NCI-H2196 (cell line): ENCODE data around the gene C11orf58.

Source experiments
- DNase-seq: peaks from one replicate; lab custom pipeline; 2025; ENCODE audit not compliant: unreplicated experiment; lab: John Stamatoyannopoulos, UW

C11orf58 gene

DNA sequence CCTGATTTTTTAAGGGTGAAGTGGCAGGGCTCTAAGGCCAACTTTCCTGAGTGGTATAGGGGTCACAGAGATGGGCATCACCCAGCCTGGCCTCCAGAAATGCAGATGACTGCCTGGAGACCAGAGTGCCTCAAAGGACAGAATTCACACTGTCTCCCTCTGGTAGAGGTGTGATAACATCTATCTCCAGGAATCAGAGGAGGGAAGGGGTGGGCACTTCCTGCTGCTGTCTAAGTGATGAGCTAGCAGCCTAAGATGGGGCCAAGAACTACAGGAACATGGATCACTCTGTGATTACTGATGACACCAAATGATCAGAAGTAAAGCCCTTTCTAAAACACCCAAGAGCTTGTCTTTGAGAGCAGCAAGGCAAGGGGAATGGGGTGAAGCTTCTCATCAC lies 61.9 kb downstream of the C11orf58 start:
- no peak for DNase-seq

DNA sequence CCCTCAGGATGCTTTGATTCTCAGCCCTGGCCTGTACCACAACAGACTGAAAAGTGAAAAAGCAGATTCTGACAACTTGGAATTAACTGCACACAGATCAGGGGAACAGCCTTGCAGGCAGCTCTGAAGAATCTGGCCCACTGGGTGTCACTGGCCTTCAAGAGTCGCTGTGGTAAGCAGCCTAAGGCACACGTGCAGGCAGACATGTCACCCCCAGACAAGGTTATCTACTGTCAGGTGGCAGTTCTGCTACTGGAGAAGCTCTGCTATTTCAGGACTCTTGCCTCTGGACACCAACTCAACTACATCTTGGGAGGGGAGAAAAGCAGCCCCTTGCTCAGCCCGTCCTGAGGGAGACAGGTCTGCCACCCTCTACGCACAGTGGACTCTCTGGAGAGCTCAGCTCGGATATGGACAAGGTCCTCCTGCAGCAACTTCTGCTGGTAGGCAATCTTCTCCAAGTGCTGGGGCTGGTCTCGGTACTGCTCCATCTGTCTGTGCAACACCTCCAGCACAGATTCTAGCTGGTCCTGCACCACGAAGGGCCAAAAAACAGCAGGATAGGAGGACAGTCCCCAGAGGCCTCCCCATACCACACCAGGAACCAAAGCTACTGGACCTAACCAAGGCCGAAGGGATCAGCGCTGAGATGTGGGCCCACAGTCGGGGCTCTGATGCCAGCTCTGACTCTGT lies 63.0 kb downstream of the C11orf58 start:
- no peak for DNase-seq

- DNase-seq, result peak; percentile 47
Observed at GRCh38 chr11:16804104-16804947, 65.9 kb downstream of the C11orf58 start.

DNA sequence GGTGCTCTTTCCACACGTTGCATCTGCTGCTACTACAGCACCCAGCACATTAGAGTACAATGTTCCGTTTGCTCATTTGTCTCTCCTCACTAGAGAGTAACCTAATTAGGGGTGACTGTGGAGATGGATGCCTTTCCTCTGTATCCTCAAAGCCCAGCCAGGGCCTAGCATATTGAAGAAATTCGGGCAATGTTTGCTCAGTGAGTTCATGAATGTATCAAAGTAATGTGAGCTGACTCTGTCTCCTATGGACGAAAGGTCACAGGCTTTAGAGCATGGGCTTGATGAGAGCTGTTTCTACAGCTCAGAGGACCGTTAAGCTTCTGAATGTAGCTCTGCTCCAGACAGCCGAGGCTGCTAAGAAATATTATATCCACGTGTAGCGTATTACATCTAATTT lies 67.5 kb downstream of the C11orf58 start:
- peak; percentile 45 for DNase-seq

GRCh38 chr11:16806791-16807190 lies 68.3 kb downstream of the C11orf58 start:
- DNase-seq, result peak; percentile 68

- no peak for DNase-seq
Observed at GRCh38 chr11:16807306-16807705, 68.9 kb downstream of the C11orf58 start.
